ENCODE results near the gene EIF2S3.

The EIF2S3 gene

DNA sequence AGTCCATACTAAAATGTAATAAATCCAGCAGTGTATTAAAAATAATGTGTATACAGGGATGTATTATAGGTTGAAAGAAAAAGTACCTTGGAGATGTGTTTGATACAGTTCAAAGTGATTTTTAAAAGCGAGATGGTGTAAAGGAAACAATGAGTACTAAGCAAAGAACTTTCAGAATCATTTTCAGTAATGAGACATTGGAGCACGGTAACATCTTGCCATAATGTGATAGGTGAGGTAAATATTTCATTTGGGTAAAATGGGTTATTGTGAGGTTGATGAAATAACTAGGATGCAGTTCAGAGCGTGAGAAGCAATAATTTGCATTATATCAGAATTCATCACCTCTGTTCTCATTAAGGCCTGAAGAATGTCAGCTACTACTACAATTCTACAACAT is 25.9 kb downstream of the EIF2S3 start:
- ATAC-seq = peak; percentile 3; the same call in 2 of the 3 replicates
- TF ChIP-seq PATZ1 (CRISPR knock-in tag; IDR thresholded peaks at IDR 0.05; ENCODE audit: borderline replicate concordance) = no peak
- TF ChIP-seq TCF4 (CRISPR knock-in tag; IDR thresholded peaks at IDR 0.05; ENCODE audit: borderline replicate concordance) = no peak
- no peak for TF ChIP-seq BACH2 (CRISPR knock-in tag; IDR thresholded peaks at IDR 0.05; ENCODE audit: borderline replicate concordance)

DNA sequence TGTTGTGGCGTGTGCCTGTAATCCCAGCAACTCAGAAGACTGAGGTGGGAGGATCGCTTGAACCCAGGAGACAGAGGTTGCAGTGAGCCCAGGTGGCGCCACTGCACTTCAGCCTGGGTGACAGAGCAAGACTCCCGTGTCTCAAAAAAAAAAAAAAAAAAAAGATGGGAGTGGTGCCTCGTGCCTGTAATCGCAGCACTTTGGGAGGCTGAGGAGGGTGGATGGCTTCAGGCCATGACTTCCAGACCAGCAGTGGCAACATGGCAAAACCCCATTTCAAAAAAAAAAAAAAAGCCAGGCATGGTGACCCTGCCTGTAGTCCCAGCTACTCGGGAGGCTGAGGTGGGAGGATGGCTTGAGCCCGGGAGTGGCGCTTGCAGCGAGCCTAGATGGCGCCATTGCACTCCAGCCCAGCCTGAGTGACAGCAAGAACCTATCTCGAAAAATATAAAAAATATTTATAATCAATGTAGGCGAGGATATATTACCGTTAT is 27.0 kb downstream of the EIF2S3 start:
- ATAC-seq = peak; percentile 92
- TF ChIP-seq PPARA (CRISPR knock-in tag; IDR thresholded peaks at IDR 0.05; ENCODE audit: borderline replicate concordance) (no peak), CSDC2 (CRISPR knock-in tag; IDR thresholded peaks at IDR 0.05) (no peak), ZNF8 (CRISPR knock-in tag; IDR thresholded peaks at IDR 0.05) (no peak), ARNTL (CRISPR knock-in tag; IDR thresholded peaks at IDR 0.05; ENCODE audit: borderline replicate concordance, low read depth) (no peak), ISL1 (CRISPR knock-in tag; IDR thresholded peaks at IDR 0.05) (no peak), OSR1 (CRISPR knock-in tag; IDR thresholded peaks at IDR 0.05) (no peak), PATZ1 (CRISPR knock-in tag; IDR thresholded peaks at IDR 0.05; ENCODE audit: borderline replicate concordance) (no peak), ZFP30 (CRISPR knock-in tag; IDR thresholded peaks at IDR 0.05) (no peak)

DNA sequence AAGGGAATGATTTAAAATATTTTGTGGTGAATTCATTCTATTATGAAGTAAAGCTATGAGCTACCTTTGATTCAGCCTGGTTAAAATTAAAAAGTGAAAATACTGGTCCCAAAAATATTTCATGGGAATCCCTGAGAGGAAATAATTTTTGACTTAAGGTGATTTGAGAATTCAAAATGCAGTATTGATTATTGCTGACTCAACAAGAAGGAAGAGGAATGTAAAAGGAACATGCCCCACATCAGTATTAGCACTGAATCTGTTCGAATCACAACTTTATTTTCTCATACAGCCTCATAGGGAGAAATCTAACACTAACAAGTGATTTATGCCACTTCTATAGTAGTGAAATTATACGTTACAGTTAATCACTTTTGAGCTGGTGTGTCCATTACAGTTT is 27.7 kb downstream of the EIF2S3 start:
- no peak for ATAC-seq
- no peak for TF ChIP-seq ZFP30 (CRISPR knock-in tag; IDR thresholded peaks at IDR 0.05)
- TF ChIP-seq, protein P1, sequence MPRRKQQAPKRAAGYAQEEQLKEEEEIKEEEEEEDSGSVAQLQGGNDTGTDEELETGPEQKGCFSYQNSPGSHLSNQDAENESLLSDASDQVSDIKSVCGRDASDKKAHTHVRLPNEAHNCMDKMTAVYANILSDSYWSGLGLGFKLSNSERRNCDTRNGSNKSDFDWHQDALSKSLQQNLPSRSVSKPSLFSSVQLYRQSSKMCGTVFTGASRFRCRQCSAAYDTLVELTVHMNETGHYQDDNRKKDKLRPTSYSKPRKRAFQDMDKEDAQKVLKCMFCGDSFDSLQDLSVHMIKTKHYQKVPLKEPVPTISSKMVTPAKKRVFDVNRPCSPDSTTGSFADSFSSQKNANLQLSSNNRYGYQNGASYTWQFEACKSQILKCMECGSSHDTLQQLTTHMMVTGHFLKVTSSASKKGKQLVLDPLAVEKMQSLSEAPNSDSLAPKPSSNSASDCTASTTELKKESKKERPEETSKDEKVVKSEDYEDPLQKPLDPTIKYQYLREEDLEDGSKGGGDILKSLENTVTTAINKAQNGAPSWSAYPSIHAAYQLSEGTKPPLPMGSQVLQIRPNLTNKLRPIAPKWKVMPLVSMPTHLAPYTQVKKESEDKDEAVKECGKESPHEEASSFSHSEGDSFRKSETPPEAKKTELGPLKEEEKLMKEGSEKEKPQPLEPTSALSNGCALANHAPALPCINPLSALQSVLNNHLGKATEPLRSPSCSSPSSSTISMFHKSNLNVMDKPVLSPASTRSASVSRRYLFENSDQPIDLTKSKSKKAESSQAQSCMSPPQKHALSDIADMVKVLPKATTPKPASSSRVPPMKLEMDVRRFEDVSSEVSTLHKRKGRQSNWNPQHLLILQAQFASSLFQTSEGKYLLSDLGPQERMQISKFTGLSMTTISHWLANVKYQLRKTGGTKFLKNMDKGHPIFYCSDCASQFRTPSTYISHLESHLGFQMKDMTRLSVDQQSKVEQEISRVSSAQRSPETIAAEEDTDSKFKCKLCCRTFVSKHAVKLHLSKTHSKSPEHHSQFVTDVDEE (CRISPR knock-in tag; IDR thresholded peaks at IDR 0.05) = no peak
- no peak for TF ChIP-seq RARB (CRISPR knock-in tag; IDR thresholded peaks at IDR 0.05)
- TF ChIP-seq ZNF8 (CRISPR knock-in tag; IDR thresholded peaks at IDR 0.05) = no peak
- TF ChIP-seq ZC3H10 (CRISPR knock-in tag; IDR thresholded peaks at IDR 0.05) = no peak
- TF ChIP-seq GLIS3 (CRISPR knock-in tag; IDR thresholded peaks at IDR 0.05) = no peak
- no peak for TF ChIP-seq TCF4 (CRISPR knock-in tag; IDR thresholded peaks at IDR 0.05; ENCODE audit: borderline replicate concordance)
- TF ChIP-seq PPARA (CRISPR knock-in tag; IDR thresholded peaks at IDR 0.05; ENCODE audit: borderline replicate concordance) = no peak
- TF ChIP-seq BACH2 (CRISPR knock-in tag; IDR thresholded peaks at IDR 0.05; ENCODE audit: borderline replicate concordance) = no peak
- no peak for TF ChIP-seq ARNTL (CRISPR knock-in tag; IDR thresholded peaks at IDR 0.05; ENCODE audit: borderline replicate concordance, low read depth)
- TF ChIP-seq SNAI2 (CRISPR knock-in tag; IDR thresholded peaks at IDR 0.05) = no peak
- TF ChIP-seq OSR1 (CRISPR knock-in tag; IDR thresholded peaks at IDR 0.05) = no peak
- no peak for TF ChIP-seq ZNF70 (CRISPR knock-in tag; IDR thresholded peaks at IDR 0.05)
- no peak for TF ChIP-seq ESRRG (CRISPR knock-in tag; IDR thresholded peaks at IDR 0.05)
- no peak for TF ChIP-seq CREB5 (CRISPR knock-in tag; IDR thresholded peaks at IDR 0.05; ENCODE audit: low read depth)
- no peak for TF ChIP-seq ZFP3 (CRISPR knock-in tag; IDR thresholded peaks at IDR 0.05)

- ATAC-seq = no peak
- TF ChIP-seq ZNF8 (CRISPR knock-in tag; IDR thresholded peaks at IDR 0.05) (no peak), ZC3H10 (CRISPR knock-in tag; IDR thresholded peaks at IDR 0.05) (no peak), BACH2 (CRISPR knock-in tag; IDR thresholded peaks at IDR 0.05; ENCODE audit: borderline replicate concordance) (no peak), TOX (CRISPR knock-in tag; IDR thresholded peaks at IDR 0.05; ENCODE audit: borderline replicate concordance) (no peak), CSRNP3 (CRISPR knock-in tag; IDR thresholded peaks at IDR 0.05) (no peak), CREB5 (CRISPR knock-in tag; IDR thresholded peaks at IDR 0.05; ENCODE audit: low read depth) (no peak), ARNTL (CRISPR knock-in tag; IDR thresholded peaks at IDR 0.05; ENCODE audit: borderline replicate concordance, low read depth) (no peak), ZFP30 (CRISPR knock-in tag; IDR thresholded peaks at IDR 0.05) (no peak)
These were observed 30.3 kb downstream of the EIF2S3 start for GRCh38 chrX:24085101-24085500.

Measured in SK-N-SH treated with all-trans-retinoic acid at 6 μM for 48 hours (cell line).